GM18505 (cell line): ENCODE results near the gene FRMD4A.

Experiments used
- ATAC-seq: cut with Tn5 transposase; IDR thresholded peaks from one replicate; pipeline ENCODE4 v1.9.1; 2021; ENCODE audit not compliant: unreplicated experiment
- POLR2A ChIP-seq: IDR thresholded peaks from 4 replicates; pipeline ENCODE4 v1.6.1; 2011; ENCODE audit warnings: borderline replicate concordance; ENCODE audit not compliant: insufficient read depth, insufficient read length; ENCODE audit errors: extremely low read depth

FRMD4A gene

DNA sequence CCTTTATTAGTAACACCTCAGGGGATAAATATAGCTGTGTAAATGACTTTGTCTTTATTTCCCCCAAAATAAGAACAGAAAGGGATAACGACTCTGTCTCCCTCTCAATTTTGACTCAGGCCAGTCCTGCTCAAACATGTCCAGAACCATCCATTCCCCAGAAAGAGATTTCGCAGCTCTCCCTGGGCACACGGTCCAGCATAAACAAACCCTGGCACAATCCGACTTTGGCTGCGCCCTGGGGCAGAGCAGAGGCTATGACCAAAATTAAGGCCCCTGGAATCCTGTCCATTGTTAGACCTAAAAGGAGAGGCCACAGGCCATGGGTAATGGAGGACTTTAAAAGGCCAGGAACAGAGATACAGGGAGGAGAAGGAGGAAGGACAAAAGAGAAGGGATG lies 644.8 kb downstream of the FRMD4A start:
- peak; percentile 28 for TF ChIP-seq POLR2A
- ATAC-seq, result no peak

- no peak for ATAC-seq
- no peak for TF ChIP-seq POLR2A
These were observed 645.8 kb downstream of the FRMD4A start for GRCh38 chr10:13684806-13685482.

GRCh38 chr10:13684252-13684791 lies 646.4 kb downstream of the FRMD4A start:
- no peak for ATAC-seq

DNA sequence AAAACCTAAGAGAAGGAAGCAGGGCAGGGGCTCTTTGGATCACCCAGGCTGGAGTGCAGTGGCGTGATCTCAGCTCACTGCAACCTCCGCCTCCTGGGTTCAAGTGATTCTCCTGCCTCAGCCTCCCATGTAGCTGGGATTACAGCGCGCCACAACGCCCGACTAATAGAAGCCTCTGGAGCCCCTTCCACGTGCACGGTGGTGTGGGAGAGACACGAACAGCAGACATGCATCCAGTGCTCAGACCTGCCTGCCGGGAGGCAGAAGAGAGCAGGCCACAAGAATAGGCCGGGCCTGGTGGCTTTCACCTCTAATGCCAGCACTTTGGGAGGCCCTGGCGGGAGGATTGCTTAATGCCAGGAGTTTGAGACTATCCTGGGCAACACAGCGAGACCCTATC lies 647.7 kb downstream of the FRMD4A start:
- no peak for ATAC-seq
- no peak for TF ChIP-seq POLR2A

More at GRCh38 chr10:13684252-13684791, 646.4 kb downstream of the FRMD4A start:
- TF ChIP-seq POLR2A, result no peak

- ATAC-seq, result no peak
- no peak for TF ChIP-seq POLR2A
These were observed 648.8 kb downstream of the FRMD4A start for GRCh38 chr10:13681960-13682359.

GRCh38 chr10:13681528-13681927 lies 649.2 kb downstream of the FRMD4A start:
- TF ChIP-seq POLR2A, result no peak
- ATAC-seq, result no peak

DNA sequence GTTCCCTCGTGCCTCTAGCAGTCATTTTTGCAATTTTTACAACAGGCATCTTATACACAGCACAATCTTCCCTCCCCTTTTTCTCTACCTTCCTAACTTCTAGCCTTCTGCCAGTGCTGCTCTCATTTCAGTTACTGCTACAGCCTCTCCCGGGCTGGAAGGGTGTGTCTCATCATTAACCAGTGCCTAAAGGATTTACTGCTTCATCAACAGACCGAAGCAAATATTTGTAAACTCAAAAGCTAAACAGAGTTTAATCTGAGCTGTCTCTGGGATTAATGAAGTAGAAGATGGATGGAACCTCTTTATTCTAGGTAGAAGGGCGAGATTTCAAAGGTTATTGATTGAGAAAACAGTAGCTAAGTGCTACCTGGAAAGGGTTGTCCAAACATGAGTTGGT lies 649.6 kb downstream of the FRMD4A start:
- no peak for TF ChIP-seq POLR2A
- no peak for ATAC-seq

DNA sequence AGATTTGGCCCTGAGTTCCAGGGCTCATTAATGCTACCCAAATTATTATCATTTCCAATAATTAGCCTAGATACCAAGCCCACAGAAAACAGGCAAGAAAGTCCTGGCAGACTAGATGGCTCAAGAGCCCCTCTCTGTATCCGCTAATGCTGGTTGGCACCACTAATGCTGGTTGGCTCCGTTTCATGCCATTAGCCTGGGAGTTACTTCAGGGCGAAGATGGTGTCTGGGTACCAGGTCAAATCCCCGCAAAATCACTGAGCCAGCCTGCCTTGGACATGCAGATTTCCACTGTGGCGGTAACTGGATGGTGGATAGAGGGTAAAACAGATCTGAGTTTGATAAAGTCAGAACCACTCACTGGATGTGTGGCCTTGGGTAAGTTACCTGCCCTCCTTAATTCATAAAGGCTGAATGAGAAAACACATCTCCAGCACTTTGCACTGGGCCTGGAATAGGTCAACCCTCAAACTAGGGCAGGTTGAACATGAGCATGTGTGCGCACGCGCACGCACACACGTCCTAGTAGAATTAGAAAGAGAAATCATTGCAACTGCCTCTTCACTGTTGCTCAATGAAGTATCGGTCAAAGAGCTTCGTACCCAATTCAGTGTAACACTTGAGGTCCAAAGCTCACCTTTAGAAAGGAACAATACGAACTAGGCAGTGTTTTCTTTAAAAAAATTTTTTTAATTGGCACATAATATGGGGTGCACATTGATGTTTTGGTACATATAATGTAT lies 652.5 kb downstream of the FRMD4A start:
- no peak for TF ChIP-seq POLR2A
- no peak for ATAC-seq

DNA sequence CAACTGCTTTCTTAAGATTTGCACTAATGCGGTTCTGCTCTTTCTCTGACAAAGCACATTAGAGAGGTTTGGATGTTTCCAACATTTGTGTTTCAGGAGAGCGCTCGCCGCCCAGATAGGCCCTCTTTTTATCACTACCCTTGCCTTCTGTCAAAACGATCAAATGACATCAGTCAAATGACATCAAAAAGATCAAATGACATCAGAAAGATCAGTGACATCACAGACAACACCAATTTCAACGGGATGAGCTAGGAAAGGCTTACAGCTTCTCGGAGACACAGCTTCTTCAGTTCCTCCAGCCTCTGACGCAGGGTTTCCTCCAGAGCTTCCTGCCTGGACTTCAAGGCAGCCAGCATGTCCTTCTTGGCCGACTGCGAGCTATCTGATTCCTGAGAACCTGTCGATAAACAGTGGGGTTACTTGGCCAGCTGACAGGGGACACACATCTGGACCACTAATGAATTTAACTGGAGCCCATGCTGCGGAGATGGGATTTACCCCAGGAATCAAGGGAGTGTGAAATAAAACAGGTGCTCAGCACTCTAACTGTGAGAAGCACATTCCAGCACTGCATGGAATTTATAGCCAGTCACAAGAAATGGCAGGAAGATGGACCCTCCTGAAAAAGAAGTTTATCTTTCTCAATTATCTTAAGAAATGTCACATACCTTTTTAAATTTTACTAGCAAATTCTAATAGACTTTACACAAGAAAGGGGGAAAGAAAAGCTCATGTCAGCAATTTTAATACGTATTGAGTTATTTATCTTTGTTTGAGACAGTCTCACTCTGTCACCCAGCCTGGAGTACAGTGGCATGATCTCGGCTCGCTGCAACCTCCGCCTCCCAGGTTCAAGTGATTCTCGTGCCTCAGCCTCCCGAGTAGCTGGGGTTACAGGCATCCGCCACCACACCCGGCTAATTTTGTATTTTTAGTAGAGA lies 655.8 kb downstream of the FRMD4A start:
- TF ChIP-seq POLR2A, result no peak
- no peak for ATAC-seq

DNA sequence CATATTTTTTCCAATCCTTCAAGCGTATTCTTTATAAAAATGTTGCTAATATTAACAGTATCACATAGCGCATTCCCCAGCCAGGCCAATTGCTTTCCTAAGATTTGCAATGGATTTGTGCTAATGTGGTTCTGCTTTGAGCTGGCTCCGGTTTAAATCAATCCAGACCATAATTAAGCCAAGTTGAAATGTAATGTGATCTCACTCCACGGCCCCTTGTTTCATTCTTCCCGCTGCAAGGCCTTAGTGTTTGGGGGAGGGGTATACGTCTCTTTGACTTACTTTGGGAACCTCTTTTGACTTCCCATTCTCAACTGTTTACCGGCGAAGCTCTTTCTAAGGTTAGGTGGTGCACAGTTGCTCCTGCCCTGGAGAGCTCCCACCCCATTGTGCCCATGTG lies 657.6 kb downstream of the FRMD4A start:
- no peak for ATAC-seq
- TF ChIP-seq POLR2A, result no peak

DNA sequence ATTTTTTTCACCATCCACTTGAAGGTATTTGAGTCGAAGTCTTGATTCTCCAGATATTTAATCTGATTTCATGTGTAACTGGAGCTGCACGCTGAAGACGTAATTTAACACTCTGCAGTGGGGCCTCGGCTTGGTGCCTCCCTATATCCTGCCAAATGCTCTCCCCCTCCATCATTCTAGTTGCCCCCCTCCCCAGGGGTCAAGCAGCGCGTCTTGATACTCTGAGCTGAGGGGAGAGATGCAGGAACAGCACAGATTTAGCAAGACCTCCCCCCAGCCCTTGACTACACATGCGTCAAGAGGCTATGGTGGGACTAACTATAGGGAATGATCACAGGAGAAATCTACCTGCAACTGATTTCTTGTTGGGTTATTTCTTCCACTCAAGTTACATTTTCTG lies 658.2 kb downstream of the FRMD4A start:
- ATAC-seq, result no peak

DNA sequence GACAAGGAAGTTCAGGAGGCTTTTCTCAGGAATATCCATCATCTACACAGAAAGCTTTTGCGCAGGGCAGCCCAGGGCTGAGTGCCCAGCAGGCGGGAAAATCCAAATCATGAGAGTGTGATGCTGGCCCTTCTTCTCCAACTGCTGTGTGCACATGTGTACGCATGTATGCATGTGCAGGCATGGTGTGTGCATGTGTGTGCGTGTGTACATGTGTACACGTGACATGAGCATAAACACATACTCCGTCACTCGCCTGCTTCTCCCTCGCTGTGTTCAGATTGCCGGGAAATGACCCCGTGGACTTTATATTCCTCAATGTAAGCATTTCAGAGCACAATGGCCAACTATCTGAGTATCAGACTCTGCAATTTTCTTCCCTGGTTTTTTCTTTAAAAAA lies 658.8 kb downstream of the FRMD4A start:
- ATAC-seq, result no peak
- TF ChIP-seq POLR2A, result no peak

More for the DNA sequence above, 658.2 kb downstream of the FRMD4A start:
- TF ChIP-seq POLR2A, result no peak

GRCh38 chr10:13670311-13670710 lies 660.4 kb downstream of the FRMD4A start:
- no peak for TF ChIP-seq POLR2A
- no peak for ATAC-seq
